ENCODE data around the gene CREB5. TPM values are rescaled to one million over a fixed set of nuclear protein-coding genes. Genes with fewer than 3 reads are reported as not detected.

CREB5 gene
- total and polyA plus RNA-seq, 2 of the 13 experiments (the other 11 are each of a cell fraction or from before 2014, with no cell fraction given) = 0.38 to 0.71 TPM

DNA sequence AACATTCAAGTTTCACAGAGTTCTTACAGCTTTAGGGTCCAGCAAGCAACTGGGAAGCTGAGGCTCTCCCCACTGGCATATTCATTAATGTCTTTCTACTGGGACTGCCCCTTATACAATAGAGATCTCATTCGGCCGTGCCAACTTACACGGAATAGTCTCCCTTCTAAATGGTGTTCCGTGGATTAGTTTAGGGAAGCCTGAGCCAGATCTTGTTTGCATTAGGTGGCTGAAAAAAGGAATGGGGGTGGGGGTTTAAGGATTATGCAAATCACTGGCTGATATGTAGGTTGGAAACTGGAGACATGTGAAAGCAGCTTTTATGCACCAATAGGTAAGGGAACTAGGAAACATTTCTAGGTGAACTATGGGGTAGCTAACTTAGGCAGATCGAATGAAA, 327.5 kb downstream of the CREB5 start (continued):
- TF ChIP-seq, protein P1, sequence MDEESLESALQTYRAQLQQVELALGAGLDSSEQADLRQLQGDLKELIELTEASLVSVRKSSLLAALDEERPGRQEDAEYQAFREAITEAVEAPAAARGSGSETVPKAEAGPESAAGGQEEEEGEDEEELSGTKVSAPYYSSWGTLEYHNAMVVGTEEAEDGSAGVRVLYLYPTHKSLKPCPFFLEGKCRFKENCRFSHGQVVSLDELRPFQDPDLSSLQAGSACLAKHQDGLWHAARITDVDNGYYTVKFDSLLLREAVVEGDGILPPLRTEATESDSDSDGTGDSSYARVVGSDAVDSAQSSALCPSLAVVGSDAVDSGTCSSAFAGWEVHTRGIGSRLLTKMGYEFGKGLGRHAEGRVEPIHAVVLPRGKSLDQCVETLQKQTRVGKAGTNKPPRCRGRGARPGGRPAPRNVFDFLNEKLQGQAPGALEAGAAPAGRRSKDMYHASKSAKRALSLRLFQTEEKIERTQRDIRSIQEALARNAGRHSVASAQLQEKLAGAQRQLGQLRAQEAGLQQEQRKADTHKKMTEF (CRISPR knock-in tag; IDR thresholded peaks at IDR 0.05) = no peak
- TF ChIP-seq JUND (CRISPR knock-in tag; IDR thresholded peaks at IDR 0.05) (no peak), FOXP1 (IDR thresholded peaks at IDR 0.05) (no peak), FOXP1 (CRISPR knock-in tag; IDR thresholded peaks at IDR 0.05) (no peak), ZBTB7A (CRISPR knock-in tag; IDR thresholded peaks at IDR 0.05) (no peak)
- TF ChIP-seq, protein P2, sequence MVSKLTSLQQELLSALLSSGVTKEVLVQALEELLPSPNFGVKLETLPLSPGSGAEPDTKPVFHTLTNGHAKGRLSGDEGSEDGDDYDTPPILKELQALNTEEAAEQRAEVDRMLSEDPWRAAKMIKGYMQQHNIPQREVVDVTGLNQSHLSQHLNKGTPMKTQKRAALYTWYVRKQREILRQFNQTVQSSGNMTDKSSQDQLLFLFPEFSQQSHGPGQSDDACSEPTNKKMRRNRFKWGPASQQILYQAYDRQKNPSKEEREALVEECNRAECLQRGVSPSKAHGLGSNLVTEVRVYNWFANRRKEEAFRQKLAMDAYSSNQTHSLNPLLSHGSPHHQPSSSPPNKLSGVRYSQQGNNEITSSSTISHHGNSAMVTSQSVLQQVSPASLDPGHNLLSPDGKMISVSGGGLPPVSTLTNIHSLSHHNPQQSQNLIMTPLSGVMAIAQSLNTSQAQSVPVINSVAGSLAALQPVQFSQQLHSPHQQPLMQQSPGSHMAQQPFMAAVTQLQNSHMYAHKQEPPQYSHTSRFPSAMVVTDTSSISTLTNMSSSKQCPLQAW (CRISPR knock-in tag; IDR thresholded peaks at IDR 0.05) = no peak
- TF ChIP-seq, protein P3, sequence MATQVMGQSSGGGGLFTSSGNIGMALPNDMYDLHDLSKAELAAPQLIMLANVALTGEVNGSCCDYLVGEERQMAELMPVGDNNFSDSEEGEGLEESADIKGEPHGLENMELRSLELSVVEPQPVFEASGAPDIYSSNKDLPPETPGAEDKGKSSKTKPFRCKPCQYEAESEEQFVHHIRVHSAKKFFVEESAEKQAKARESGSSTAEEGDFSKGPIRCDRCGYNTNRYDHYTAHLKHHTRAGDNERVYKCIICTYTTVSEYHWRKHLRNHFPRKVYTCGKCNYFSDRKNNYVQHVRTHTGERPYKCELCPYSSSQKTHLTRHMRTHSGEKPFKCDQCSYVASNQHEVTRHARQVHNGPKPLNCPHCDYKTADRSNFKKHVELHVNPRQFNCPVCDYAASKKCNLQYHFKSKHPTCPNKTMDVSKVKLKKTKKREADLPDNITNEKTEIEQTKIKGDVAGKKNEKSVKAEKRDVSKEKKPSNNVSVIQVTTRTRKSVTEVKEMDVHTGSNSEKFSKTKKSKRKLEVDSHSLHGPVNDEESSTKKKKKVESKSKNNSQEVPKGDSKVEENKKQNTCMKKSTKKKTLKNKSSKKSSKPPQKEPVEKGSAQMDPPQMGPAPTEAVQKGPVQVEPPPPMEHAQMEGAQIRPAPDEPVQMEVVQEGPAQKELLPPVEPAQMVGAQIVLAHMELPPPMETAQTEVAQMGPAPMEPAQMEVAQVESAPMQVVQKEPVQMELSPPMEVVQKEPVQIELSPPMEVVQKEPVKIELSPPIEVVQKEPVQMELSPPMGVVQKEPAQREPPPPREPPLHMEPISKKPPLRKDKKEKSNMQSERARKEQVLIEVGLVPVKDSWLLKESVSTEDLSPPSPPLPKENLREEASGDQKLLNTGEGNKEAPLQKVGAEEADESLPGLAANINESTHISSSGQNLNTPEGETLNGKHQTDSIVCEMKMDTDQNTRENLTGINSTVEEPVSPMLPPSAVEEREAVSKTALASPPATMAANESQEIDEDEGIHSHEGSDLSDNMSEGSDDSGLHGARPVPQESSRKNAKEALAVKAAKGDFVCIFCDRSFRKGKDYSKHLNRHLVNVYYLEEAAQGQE (IDR thresholded peaks at IDR 0.05; ENCODE audit: borderline replicate concordance in 1 of 2, low read depth in 1 of 2, low read length in 2 of 2) = no peak

DNA sequence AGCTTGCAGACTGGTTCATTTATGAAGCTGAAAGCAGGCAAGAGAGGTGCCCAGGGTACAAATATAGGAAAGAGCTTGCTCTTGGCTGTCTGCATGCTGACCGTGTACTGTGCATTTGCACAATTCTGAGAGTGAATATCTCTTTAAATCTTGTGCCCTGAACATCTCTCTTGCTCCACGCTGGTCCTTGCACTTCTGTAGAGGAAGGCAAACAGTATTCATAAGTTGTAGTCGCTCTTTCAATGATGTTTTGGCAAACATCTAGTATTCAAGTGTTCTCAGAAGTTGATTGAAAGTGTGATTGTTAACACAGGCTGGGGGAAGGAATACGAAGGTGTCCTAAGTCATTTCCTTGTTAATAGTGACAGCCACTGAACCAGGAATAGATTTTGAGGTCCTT, 332.6 kb downstream of the CREB5 start:
- in situ Hi-C loops (cut with HindIII; ENCODE audit: extremely low pct_ligation_motif_present, low pct_unique_long_range_greater_than_20kb) (no loop called here), intact Hi-C loops (cut with micrococcal nuclease; ENCODE audit: unreplicated experiment) (no loop called here)
- ChIA-PET POLR2A (no interaction called here), CTCF (ENCODE audit: low intra/inter-chr PET ratio, low total read pairs) (no interaction called here)
- Histone ChIP-seq H3K27ac (ENCODE audit: extremely low read length, insufficient read depth, low read length) (no peak overlapping the region), H4K20me1 (ENCODE audit: insufficient read depth, low read length) (no peaks in the 10 kb centered on the region), H3K79me2 (ENCODE audit: insufficient read depth, low read length) (no peaks in the 10 kb centered on the region), H3K9me3 (ENCODE audit: low read length) (no peaks in the 10 kb centered on the region), H2AFZ (ENCODE audit: low read length) (no peak overlapping the region), H3K9ac (ENCODE audit: insufficient read depth, low read depth, low read length) (no peak overlapping the region), H3K36me3 (replicated peaks in 1 of 2; ENCODE audit: control insufficient read depth in 1 of 2, insufficient read depth in 2 of 2, low read length in 2 of 2) (no peaks in the 10 kb centered on the region), H3K4me3 (replicated peaks in 1 of 3; ENCODE audit: insufficient read depth in 1 of 3, low read depth in 2 of 3, low read length in 3 of 3) (no peak overlapping the region), H3K4me1 (ENCODE audit: insufficient read depth, low read length) (no peaks in the 10 kb centered on the region), H3K4me2 (ENCODE audit: low read depth, low read length) (no peak overlapping the region), H3K27me3 (ENCODE audit: control insufficient read depth in 1 of 2, insufficient read depth in 2 of 2, low read length in 2 of 2) (no peaks in the 10 kb centered on the region)
- no peak for TF ChIP-seq BCL6 (CRISPR knock-in tag; IDR thresholded peaks at IDR 0.05)
- TF ChIP-seq RFX3 (CRISPR knock-in tag; IDR thresholded peaks at IDR 0.05) = no peak
- TF ChIP-seq ASH2L (IDR thresholded peaks at IDR 0.05; ENCODE audit: insufficient read length, low read depth, low read length) = no peak
- TF ChIP-seq, protein P4, sequence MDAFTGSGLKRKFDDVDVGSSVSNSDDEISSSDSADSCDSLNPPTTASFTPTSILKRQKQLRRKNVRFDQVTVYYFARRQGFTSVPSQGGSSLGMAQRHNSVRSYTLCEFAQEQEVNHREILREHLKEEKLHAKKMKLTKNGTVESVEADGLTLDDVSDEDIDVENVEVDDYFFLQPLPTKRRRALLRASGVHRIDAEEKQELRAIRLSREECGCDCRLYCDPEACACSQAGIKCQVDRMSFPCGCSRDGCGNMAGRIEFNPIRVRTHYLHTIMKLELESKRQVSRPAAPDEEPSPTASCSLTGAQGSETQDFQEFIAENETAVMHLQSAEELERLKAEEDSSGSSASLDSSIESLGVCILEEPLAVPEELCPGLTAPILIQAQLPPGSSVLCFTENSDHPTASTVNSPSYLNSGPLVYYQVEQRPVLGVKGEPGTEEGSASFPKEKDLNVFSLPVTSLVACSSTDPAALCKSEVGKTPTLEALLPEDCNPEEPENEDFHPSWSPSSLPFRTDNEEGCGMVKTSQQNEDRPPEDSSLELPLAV (CRISPR knock-in tag; conservative IDR thresholded peaks at IDR 0.05; ENCODE audit: low read depth) = no peak
- no peak for TF ChIP-seq ZNF674 (CRISPR knock-in tag; IDR thresholded peaks at IDR 0.05; ENCODE audit: low read depth)
- WGBS (ENCODE audit: low lambda C conversion rate) = 11% methylated on average over 4 of the region's 4 CpGs
- no TSS peak for BruUV-seq (replicated peaks)
- FAIRE-seq (no peak), ATAC-seq (no peak), DNase-seq (ENCODE audit: low spot score) (no peak)
